Stimulated activated naive CD8-positive, alpha-beta T cell treated with anti-CD3 and anti-CD28 coated beads, Interleukin-15, Interleukin-2, amounts not matched to agents 100 U/mL and 50 U/mL, for 24 hours (primary cell): Measurements from ENCODE around the gene SFXN4.
"Not testable (repeated sequence)": the region's sequence is repeated elsewhere in the genome, so short reads cannot be mapped to it uniquely, and the experiment has no call there.

ENCODE experiments used
- ATAC-seq: fragments of 150-1000 bp; cut with Tn5 transposase; one replicate; pipeline ENCODE4 v1.10.0; 2021
- DNase-seq: peaks from one replicate; pipeline ENCODE4 v3.0.0; 2021

Gene SFXN4

GRCh38 chr10:119190954-119191785 lies 25.7 kb upstream of the SFXN4 start:
- DNase-seq (no peak), ATAC-seq (no peak)

GRCh38 chr10:119190353-119190752 lies 24.8 kb upstream of the SFXN4 start:
- DNase-seq (no peak), ATAC-seq (no peak)

GRCh38 chr10:119189811-119190282 lies 24.3 kb upstream of the SFXN4 start:
- ATAC-seq (peak; percentile 58), DNase-seq (no peak)

- ATAC-seq (peak; percentile 64), DNase-seq (no peak)
These were observed 18.3 kb upstream of the SFXN4 start for GRCh38 chr10:119183664-119184412.

GRCh38 chr10:119180850-119181400 lies 15.4 kb upstream of the SFXN4 start:
- DNase-seq, ATAC-seq: not testable (repeated sequence)

- ATAC-seq: peak; percentile 95
- peak; percentile 97 for DNase-seq
These were observed 13.0 kb upstream of the SFXN4 start, which contains the start of gene PRDX3 for GRCh38 chr10:119178372-119179119. TSS of gene PRDX3 (minus strand) at chr10:119178812. CDS start at chr10:119178790, 22 bp downstream.

- ATAC-seq (peak; percentile 37), DNase-seq (peak; percentile 44)
These were observed 12.3 kb upstream of the SFXN4 start for GRCh38 chr10:119177708-119178371.

GRCh38 chr10:119176166-119176565 lies 10.7 kb upstream of the SFXN4 start:
- no peak for DNase-seq
- no peak for ATAC-seq

- DNase-seq (no peak), ATAC-seq (no peak)
These were observed 8.6 kb upstream of the SFXN4 start for GRCh38 chr10:119174109-119174508.

GRCh38 chr10:119167041-119167440 lies 1.5 kb upstream of the SFXN4 start:
- DNase-seq (no peak), ATAC-seq (no peak)

GRCh38 chr10:119166564-119166963 lies 1.1 kb upstream of the SFXN4 start:
- DNase-seq (no peak), ATAC-seq (no peak)

- ATAC-seq (no peak), DNase-seq (no peak)
These were observed 595 bp upstream of the SFXN4 start for GRCh38 chr10:119166118-119166500.

GRCh38 chr10:119162452-119163092 lies 2.9 kb downstream of the SFXN4 start:
- DNase-seq: no peak
- ATAC-seq: no peak

- DNase-seq (no peak), ATAC-seq (no peak)
These were observed 3.6 kb downstream of the SFXN4 start for GRCh38 chr10:119161680-119162451.

- ATAC-seq (no peak), DNase-seq (no peak)
These were observed 6.2 kb downstream of the SFXN4 start for GRCh38 chr10:119159332-119159731.

- DNase-seq (no peak), ATAC-seq (no peak)
These were observed 11.9 kb downstream of the SFXN4 start for GRCh38 chr10:119153661-119154060.

- no peak for ATAC-seq
- DNase-seq: no peak
These were observed 12.5 kb downstream of the SFXN4 start for GRCh38 chr10:119153041-119153440.

- ATAC-seq, DNase-seq: not testable (repeated sequence)
These were observed 13.9 kb downstream of the SFXN4 start for GRCh38 chr10:119151601-119152000.

- ATAC-seq (no peak), DNase-seq (no peak)
These were observed 15.8 kb downstream of the SFXN4 start for GRCh38 chr10:119149729-119150128.

- no peak for ATAC-seq
- no peak for DNase-seq
These were observed 16.4 kb downstream of the SFXN4 start for GRCh38 chr10:119149157-119149556.
